HepG2 (cell line): ENCODE measurements around the gene TAMALIN. TPM values are rescaled to one million over a fixed set of nuclear protein-coding genes. Genes with fewer than 3 reads are reported as not detected.

Source experiments
- ARID2 ChIP-seq: sonication (generic); formaldehyde crosslinking; IDR thresholded peaks from 2 replicates; pipeline ENCODE4 v1.8.1; 2022; ENCODE audit warnings: mild to moderate bottlenecking, missing genetic modification reagents, borderline replicate concordance
- ARID5B ChIP-seq: IDR thresholded peaks from 2 replicates; pipeline ENCODE4 v1.4.0; 2020; ENCODE audit warnings: mild to moderate bottlenecking, missing genetic modification reagents
- CTCF ChIP-seq: sonication (generic); formaldehyde crosslinking; IDR thresholded peaks from 2 replicates; pipeline ENCODE4 v1.5.0; 2020; ENCODE audit warnings: mild to moderate bottlenecking, missing genetic modification reagents, moderate library complexity
- IKZF5 ChIP-seq: IDR thresholded peaks from 2 replicates; pipeline ENCODE4 v1.6.1; 2018; ENCODE audit warnings: missing genetic modification reagents, mild to moderate bottlenecking, missing compliant biosample characterization
- SP5 ChIP-seq: IDR thresholded peaks from 2 replicates; pipeline ENCODE4 v1.6.1; 2016; ENCODE audit warnings: low read depth, borderline replicate concordance
- ZBTB40 ChIP-seq, 2 experiments: fragments of 450-650 bp in 1 of 2; sonication (generic) in 1 of 2; formaldehyde crosslinking in 1 of 2; IDR thresholded peaks; 2 replicates each; pipeline versions ENCODE4 v1.6.1 to v1.8.0; 2016 to 2022; ENCODE audit warnings: antibody characterized with exemption in 1 of 2, mild to moderate bottlenecking in 1 of 2, missing genetic modification reagents in 1 of 2
- ZFY ChIP-seq: sonication (generic); formaldehyde crosslinking; IDR thresholded peaks from 2 replicates; pipeline ENCODE4 v1.4.0; 2020; ENCODE audit warnings: missing genetic modification reagents
- ZKSCAN8 ChIP-seq: IDR thresholded peaks from 2 replicates; pipeline ENCODE4 v1.6.1; 2016; ENCODE audit warnings: borderline replicate concordance, missing genetic modification reagents, missing compliant biosample characterization
- ZNF367 ChIP-seq: sonication (generic); formaldehyde crosslinking; IDR thresholded peaks from 2 replicates; pipeline ENCODE4 v1.4.0; 2020; ENCODE audit warnings: missing genetic modification reagents, borderline replicate concordance
- ZNF746 ChIP-seq: sonication (generic); formaldehyde crosslinking; IDR thresholded peaks from 2 replicates; pipeline ENCODE4 v1.8.0; 2022; ENCODE audit warnings: mild to moderate bottlenecking, missing genetic modification reagents
- ZNF878 ChIP-seq: sonication (generic); formaldehyde crosslinking; IDR thresholded peaks from 2 replicates; pipeline ENCODE4 v1.8.1; 2023; ENCODE audit warnings: mild to moderate bottlenecking, missing genetic modification reagents, moderate library complexity
- polyA plus RNA-seq, 8 experiments: library from polyadenylated mRNA; depleted of rRNA in 3 of 8; stranded (reverse) in 7 of 8; unstranded in 1 of 8; fragments of >200 nt; fragmentation: Illumina TruSeq in 4 of 8; extraction: Trizol in 4 of 8; gene quantifications; 2 replicates each; pipeline versions ENCODE4 v1.2.1 to v1.2.3, GENCODE V29; 2011 to 2016; ENCODE audit warnings: low read depth in 4 of 8, missing spikeins in 1 of 8, mixed read lengths in 1 of 8; ENCODE audit not compliant: insufficient read depth in 1 of 8
- total RNA-seq, 5 experiments: library from RNA; depleted of rRNA; stranded (reverse); fragments of >200 nt; fragmentation: Illumina TruSeq; extraction: Trizol; gene quantifications; 2 replicates each; pipeline ENCODE4 v1.2.3, GENCODE V29; 2016; ENCODE audit warnings: low read depth in 1 of 5

Gene TAMALIN
- total and polyA plus RNA-seq, 2 of the 13 experiments (the other 11 are each of a cell fraction or from before 2014, with no cell fraction given) = 2.9 to 10.9 TPM

GRCh38 chr12:52037248-52037861 is 30.6 kb downstream of the TAMALIN start (continued):
- TF ChIP-seq CTCF (CRISPR knock-in tag) (peak; percentile 23; the same call in 1 of the 2 replicates), ZKSCAN8 (CRISPR knock-in tag) (no peak), SP5 (CRISPR knock-in tag) (no peak), IKZF5 (CRISPR knock-in tag) (no peak), ZFY (0 out of 2 replicates have a peak, but pooled peaks have one; percentile 5), ZBTB40 (IDR thresholded peaks at IDR 0.05) (no peak), ZBTB40 (CRISPR knock-in tag; IDR thresholded peaks at IDR 0.05) (no peak), ARID2 (CRISPR knock-in tag) (no peak), ZNF878 (no peak), ZNF367 (CRISPR knock-in tag) (no peak), ZNF746 (CRISPR knock-in tag) (no peak), ARID5B (CRISPR knock-in tag) (no peak)
